ENCODE results near the gene CD44. TPM values are rescaled to one million over a fixed set of nuclear protein-coding genes. Genes with fewer than 3 reads are reported as not detected.

CD44 gene
- total RNA-seq, 3 donors from 2014 or later (not counting 1 experiment from before 2014, with no cell fraction given): 354 to 638 (median 490) TPM

DNA sequence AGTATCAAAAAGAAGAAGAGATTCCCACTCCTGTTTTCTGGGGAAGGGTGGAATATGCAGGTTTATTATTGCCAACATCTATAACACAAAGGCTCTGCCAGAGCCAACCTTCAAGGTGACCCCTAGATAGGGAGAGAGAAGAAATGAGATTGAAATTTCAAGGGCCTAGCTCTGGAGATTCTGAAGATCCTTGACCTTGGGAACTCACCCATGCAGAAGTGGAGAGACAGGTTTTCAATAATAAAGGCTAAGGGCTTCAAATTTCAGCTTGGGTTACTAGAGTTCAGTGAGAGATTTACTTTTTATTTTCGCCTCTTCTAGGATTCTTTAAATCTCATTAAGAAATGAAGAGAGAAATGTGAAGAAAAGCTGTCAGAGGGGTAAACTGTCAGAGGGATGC lies 98.4 kb downstream of the CD44 start:
- Histone ChIP-seq H3K27me3 (ENCODE audit: control insufficient read depth, insufficient read depth, low read length) (no peaks in the 10 kb centered on the region), H3K4me3 (ENCODE audit: low read length) (no peak overlapping the region), H3K36me3 (ENCODE audit: control insufficient read depth, insufficient read depth, low read length) (no peaks in the 10 kb centered on the region), H3K4me1 (ENCODE audit: control insufficient read depth, insufficient read depth, low read length) (peaks cover 29% of the 10 kb centered on the region), H3K27ac (ENCODE audit: low read length) (no peak overlapping the region), H3K9me3 (ENCODE audit: control insufficient read depth, insufficient read depth, low read length) (peaks cover 3% of the 10 kb centered on the region)
- peak overlapping the region in 1 of 2 donors; percentile 63 for H3K27ac Mint-ChIP-seq
- H3K27me3 Mint-ChIP-seq (ENCODE audit: low read depth in 2 of 2): peaks cover 3 to 13% of the 10 kb centered on the region in 2 donors
- DNase-seq (no peak), ATAC-seq (no peak)
- no peak overlapping the region for H3K4me3 Mint-ChIP-seq
- intact Hi-C loops (cut with micrococcal nuclease): loop anchor here (5.0 kb wide), 3 partner anchors 60 to 155 kb away; no protein-coding TSS in a partner anchor
- peaks cover 41 to 44% of the 10 kb centered on the region in 2 donors for H3K4me1 Mint-ChIP-seq
- TF ChIP-seq, protein P1, sequence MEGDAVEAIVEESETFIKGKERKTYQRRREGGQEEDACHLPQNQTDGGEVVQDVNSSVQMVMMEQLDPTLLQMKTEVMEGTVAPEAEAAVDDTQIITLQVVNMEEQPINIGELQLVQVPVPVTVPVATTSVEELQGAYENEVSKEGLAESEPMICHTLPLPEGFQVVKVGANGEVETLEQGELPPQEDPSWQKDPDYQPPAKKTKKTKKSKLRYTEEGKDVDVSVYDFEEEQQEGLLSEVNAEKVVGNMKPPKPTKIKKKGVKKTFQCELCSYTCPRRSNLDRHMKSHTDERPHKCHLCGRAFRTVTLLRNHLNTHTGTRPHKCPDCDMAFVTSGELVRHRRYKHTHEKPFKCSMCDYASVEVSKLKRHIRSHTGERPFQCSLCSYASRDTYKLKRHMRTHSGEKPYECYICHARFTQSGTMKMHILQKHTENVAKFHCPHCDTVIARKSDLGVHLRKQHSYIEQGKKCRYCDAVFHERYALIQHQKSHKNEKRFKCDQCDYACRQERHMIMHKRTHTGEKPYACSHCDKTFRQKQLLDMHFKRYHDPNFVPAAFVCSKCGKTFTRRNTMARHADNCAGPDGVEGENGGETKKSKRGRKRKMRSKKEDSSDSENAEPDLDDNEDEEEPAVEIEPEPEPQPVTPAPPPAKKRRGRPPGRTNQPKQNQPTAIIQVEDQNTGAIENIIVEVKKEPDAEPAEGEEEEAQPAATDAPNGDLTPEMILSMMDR (IDR thresholded peaks at IDR 0.05): no peak
- peaks cover 0 to 2% of the 10 kb centered on the region in 2 donors for H3K9me3 Mint-ChIP-seq
- WGBS (ENCODE audit: insufficient coverage): 100% methylated on average over 1 of the region's 1 CpG
- H3K36me3 Mint-ChIP-seq: peaks cover 10% of the 10 kb centered on the region

GRCh38 chr11:35237860-35238715 lies 99.1 kb downstream of the CD44 start:
- Histone ChIP-seq H3K4me1 (ENCODE audit: control insufficient read depth, insufficient read depth, low read length) (peaks cover 30% of the 10 kb centered on the region), H3K27ac (ENCODE audit: low read length) (no peak overlapping the region), H3K9me3 (ENCODE audit: control insufficient read depth, insufficient read depth, low read length) (peaks cover 3% of the 10 kb centered on the region), H3K27me3 (ENCODE audit: control insufficient read depth, insufficient read depth, low read length) (no peaks in the 10 kb centered on the region), H3K36me3 (ENCODE audit: control insufficient read depth, insufficient read depth, low read length) (no peaks in the 10 kb centered on the region), H3K4me3 (ENCODE audit: low read length) (no peak overlapping the region)
- TF ChIP-seq, protein P1 (IDR thresholded peaks at IDR 0.05): peak; percentile 87
- DNase-seq: peak in 1 of 2 donors; percentile 86
- no peak overlapping the region for H3K27ac Mint-ChIP-seq
- peaks cover 6% of the 10 kb centered on the region for H3K36me3 Mint-ChIP-seq
- no peak overlapping the region for H3K4me3 Mint-ChIP-seq
- WGBS (ENCODE audit: insufficient coverage): 77% methylated on average over 15 of the region's 15 CpGs
- H3K4me1 Mint-ChIP-seq: peaks cover 45 to 47% of the 10 kb centered on the region in 2 donors
- ATAC-seq: peak in 2 of 3 donors; percentile 56 to 58
- H3K9me3 Mint-ChIP-seq: no peaks in the 10 kb centered on the region
- H3K27me3 Mint-ChIP-seq (ENCODE audit: low read depth in 2 of 2): peaks cover 3 to 13% of the 10 kb centered on the region in 2 donors
- intact Hi-C loops (cut with micrococcal nuclease): loop anchor here (1.0 to 5.0 kb wide), 5 partner anchors 61 to 312 kb away; no protein-coding TSS in a partner anchor

GRCh38 chr11:35238882-35239281 lies 99.9 kb downstream of the CD44 start:
- TF ChIP-seq, protein P1 (IDR thresholded peaks at IDR 0.05): no peak

More at GRCh38 chr11:35238882-35239281, 99.9 kb downstream of the CD44 start:
- no peak overlapping the region for H3K27ac ChIP-seq (ENCODE audit: low read length)
- H3K4me3 Mint-ChIP-seq: no peak overlapping the region
- ATAC-seq (no peak), DNase-seq (no peak)
- no peaks in the 10 kb centered on the region for H3K9me3 Mint-ChIP-seq
- intact Hi-C loops (cut with micrococcal nuclease): loop anchor here (1.0 to 5.0 kb wide), 5 partner anchors 62 to 313 kb away; no protein-coding TSS in a partner anchor
- H3K9me3 ChIP-seq (ENCODE audit: control insufficient read depth, insufficient read depth, low read length): peaks cover 3% of the 10 kb centered on the region
- no peak overlapping the region for H3K27ac Mint-ChIP-seq
- H3K4me1 ChIP-seq (ENCODE audit: control insufficient read depth, insufficient read depth, low read length): peaks cover 35% of the 10 kb centered on the region
- H3K27me3 Mint-ChIP-seq (ENCODE audit: low read depth in 2 of 2): peaks cover 3 to 13% of the 10 kb centered on the region in 2 donors
- H3K36me3 ChIP-seq (ENCODE audit: control insufficient read depth, insufficient read depth, low read length): no peaks in the 10 kb centered on the region
- no peaks in the 10 kb centered on the region for H3K27me3 ChIP-seq (ENCODE audit: control insufficient read depth, insufficient read depth, low read length)
- peaks cover 43 to 49% of the 10 kb centered on the region in 2 donors for H3K4me1 Mint-ChIP-seq
- no peak overlapping the region for H3K4me3 ChIP-seq (ENCODE audit: low read length)
- WGBS (ENCODE audit: insufficient coverage): 82% methylated on average over 1 of the region's 1 CpG
- H3K36me3 Mint-ChIP-seq: peaks cover 2% of the 10 kb centered on the region

Data from natural killer cell (primary cell).